CD8-positive, alpha-beta memory T cell (primary cell): ENCODE measurements around the gene IFI6. TPM values are rescaled to one million over a fixed set of nuclear protein-coding genes. Genes with fewer than 3 reads are reported as not detected.
A peak's percentile ranks its signal among the peaks of the same experiment; 100 is the strongest.

Experiments
- CTCF ChIA-PET: fragments of 350-600 bp; sonication (Branson Sonifier 250); formaldehyde crosslinking; loops from one replicate; lab custom pipeline; 2021; ENCODE audit warnings: antibody characterized with exemption; lab: Charles Lee
- POLR2A ChIA-PET: fragments of 350-600 bp; sonication (Branson Sonifier 250); formaldehyde crosslinking; loops from one replicate; lab custom pipeline; 2021; ENCODE audit warnings: antibody characterized with exemption; lab: Charles Lee
- DNase-seq, 5 donors: peaks; one replicate each; pipeline versions ENCODE4 v3.0.0 to v3.0.0-alpha.2; 2020 to 2022; ENCODE audit warnings: mixed read lengths in 1 of 5
- H3K27ac ChIP-seq: one replicate; pipeline ENCODE4 v1.7.0; 2013; ENCODE audit warnings: low read depth, mild to moderate bottlenecking, low read length, moderate library complexity
- H3K27me3 ChIP-seq: 2 replicates; pipeline ENCODE4 v1.7.0; 2013; ENCODE audit warnings: low read length, mild to moderate bottlenecking; ENCODE audit not compliant: insufficient read depth, poor library complexity, severe bottlenecking
- H3K36me3 ChIP-seq: 2 replicates; pipeline ENCODE4 v1.7.0; 2013; ENCODE audit warnings: mild to moderate bottlenecking, low read length, moderate library complexity; ENCODE audit not compliant: insufficient read depth
- H3K4me1 ChIP-seq: 2 replicates; pipeline ENCODE4 v1.7.0; 2013; ENCODE audit warnings: mild to moderate bottlenecking, low read length, moderate library complexity; ENCODE audit not compliant: insufficient read depth
- H3K4me3 ChIP-seq: 2 replicates; pipeline ENCODE4 v1.7.0; 2013; ENCODE audit warnings: mild to moderate bottlenecking, low read length
- H3K9me3 ChIP-seq: 2 replicates; pipeline ENCODE4 v1.7.0; 2013; ENCODE audit warnings: mild to moderate bottlenecking, low read length
- H3K27ac Mint-ChIP-seq, 8 donors: one replicate each; pipeline ENCODE4 v1.8.0; 2020 to 2021; ENCODE audit warnings: mixed read lengths in 8 of 8, mild to moderate bottlenecking in 6 of 8, inconsistent platforms in 3 of 8, moderate library complexity in 3 of 8
- H3K27me3 Mint-ChIP-seq, 2 donors: one replicate each; pipeline ENCODE4 v1.8.0; 2020 to 2021; ENCODE audit warnings: mixed read lengths in 2 of 2, mild to moderate bottlenecking in 1 of 2, moderate library complexity in 1 of 2
- H3K36me3 Mint-ChIP-seq, 3 donors: one replicate each; pipeline ENCODE4 v1.8.0; 2020 to 2021; ENCODE audit warnings: mixed read lengths in 3 of 3, inconsistent platforms in 1 of 3, mild to moderate bottlenecking in 1 of 3
- H3K4me1 Mint-ChIP-seq, 3 donors: one replicate each; pipeline ENCODE4 v1.8.0; 2020 to 2021; ENCODE audit warnings: mixed read lengths in 3 of 3, inconsistent platforms in 1 of 3, mild to moderate bottlenecking in 1 of 3
- H3K4me3 Mint-ChIP-seq, 7 donors: one replicate each; pipeline ENCODE4 v1.8.0; 2020 to 2021; ENCODE audit warnings: mixed read lengths in 7 of 7, mild to moderate bottlenecking in 6 of 7, moderate library complexity in 4 of 7, inconsistent platforms in 2 of 7
- H3K9me3 Mint-ChIP-seq, 5 donors: one replicate each; pipeline ENCODE4 v1.8.0; 2020 to 2022; ENCODE audit warnings: mixed read lengths in 5 of 5, mild to moderate bottlenecking in 3 of 5, moderate library complexity in 2 of 5, inconsistent platforms in 1 of 5
- polyA plus RNA-seq: library from polyadenylated mRNA; unstranded; fragments of 300-500 nt; fragmentation: Illumina TruSeq; gene quantifications from one replicate; pipeline ENCODE4 v1.2.3, GENCODE V29; 2021
- total RNA-seq, 2 experiments: library from RNA; stranded (reverse); gene quantifications; one replicate each; pipeline ENCODE4 v1.2.3, GENCODE V29; 2021

IFI6 gene, protein sequence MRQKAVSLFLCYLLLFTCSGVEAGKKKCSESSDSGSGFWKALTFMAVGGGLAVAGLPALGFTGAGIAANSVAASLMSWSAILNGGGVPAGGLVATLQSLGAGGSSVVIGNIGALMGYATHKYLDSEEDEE
- total RNA-seq = 10 to 100 TPM; 10.7 to 12.3 TPM
- polyA plus RNA-seq = 161 TPM

DNA sequence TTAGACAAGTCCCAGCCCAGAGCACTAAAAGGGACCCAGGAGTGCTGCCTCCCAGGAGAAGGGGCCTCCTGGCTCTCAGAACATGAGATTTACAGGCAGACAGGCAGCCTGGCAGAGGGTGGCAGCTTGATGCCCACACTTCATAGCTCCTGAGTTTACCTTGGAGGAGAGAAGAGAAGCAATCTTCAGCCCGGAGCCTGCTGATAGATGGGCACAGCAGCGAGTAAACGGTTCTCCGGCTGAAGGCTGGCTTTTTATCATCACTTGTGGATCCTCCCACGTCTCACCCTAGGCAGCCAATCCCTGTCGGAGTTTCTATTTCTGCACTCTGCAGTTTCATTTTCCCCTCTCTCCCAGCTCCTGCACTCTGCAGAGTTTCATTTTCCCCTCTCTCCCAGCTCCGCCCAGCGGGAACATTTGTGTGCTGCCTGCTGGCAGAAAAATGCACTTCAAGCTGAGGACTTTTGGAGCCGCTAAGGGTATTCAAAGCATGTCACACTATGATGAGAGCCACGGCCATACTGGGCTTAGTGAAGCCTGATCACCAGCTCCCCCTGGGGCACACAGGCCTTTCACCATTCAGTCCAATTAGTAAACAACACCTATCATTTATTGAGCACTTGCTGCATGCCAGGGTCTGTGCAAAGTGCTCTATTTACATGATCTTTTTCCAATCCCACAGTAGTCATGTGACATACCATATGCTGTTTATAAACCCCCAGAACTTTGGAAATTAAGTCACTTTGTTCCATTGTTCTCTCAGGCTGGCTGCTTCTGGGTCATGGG lies at the start of gene IFI6:
Gene IFI6, minus strand, starts transcription at position 229 of the 786 bp plus-strand sequence. CDS start 2,878 bp downstream, outside the sequence.
- Histone ChIP-seq H3K4me3 (peak within 1 kb of the TSS; percentile 68), H3K27ac (peak within 1 kb of the TSS; percentile 70), H3K4me1 (peaks cover 29% of the 10 kb centered on the region), H3K36me3 (no peaks in the 10 kb centered on the region), H3K9me3 (no peaks in the 10 kb centered on the region), H3K27me3 (no peaks in the 10 kb centered on the region)
- Mint-ChIP-seq H3K36me3 (peaks cover 0 to 14% (median 3%) of the 10 kb centered on the region in 3 donors), H3K4me1 (peaks cover 33 to 38% (median 34%) of the 10 kb centered on the region in 3 donors), H3K9me3 (no peaks in the 10 kb centered on the region), H3K27ac (peak within 1 kb of the TSS; percentile 91 to 100 (median 98)), H3K27me3 (no peaks in the 10 kb centered on the region), H3K4me3 (peak within 1 kb of the TSS; percentile 89 to 98 (median 94))
- CTCF ChIA-PET = interaction anchor here (0.7 to 3.9 kb wide), 16 partner anchors 9 to 277 kb away, joined by 3 to 32 read pairs (median 4); partner anchors contain the start of genes AHDC1, FAM76A, STX12 and WASF2
- POLR2A ChIA-PET = interaction anchor here (0.5 to 1.6 kb wide), 9 partner anchors 9 to 248 kb away, joined by 3 to 12 read pairs (median 3); partner anchors contain the start of genes FAM76A and STX12
- DNase-seq = peak; percentile 64 to 84 (median 82)

DNA sequence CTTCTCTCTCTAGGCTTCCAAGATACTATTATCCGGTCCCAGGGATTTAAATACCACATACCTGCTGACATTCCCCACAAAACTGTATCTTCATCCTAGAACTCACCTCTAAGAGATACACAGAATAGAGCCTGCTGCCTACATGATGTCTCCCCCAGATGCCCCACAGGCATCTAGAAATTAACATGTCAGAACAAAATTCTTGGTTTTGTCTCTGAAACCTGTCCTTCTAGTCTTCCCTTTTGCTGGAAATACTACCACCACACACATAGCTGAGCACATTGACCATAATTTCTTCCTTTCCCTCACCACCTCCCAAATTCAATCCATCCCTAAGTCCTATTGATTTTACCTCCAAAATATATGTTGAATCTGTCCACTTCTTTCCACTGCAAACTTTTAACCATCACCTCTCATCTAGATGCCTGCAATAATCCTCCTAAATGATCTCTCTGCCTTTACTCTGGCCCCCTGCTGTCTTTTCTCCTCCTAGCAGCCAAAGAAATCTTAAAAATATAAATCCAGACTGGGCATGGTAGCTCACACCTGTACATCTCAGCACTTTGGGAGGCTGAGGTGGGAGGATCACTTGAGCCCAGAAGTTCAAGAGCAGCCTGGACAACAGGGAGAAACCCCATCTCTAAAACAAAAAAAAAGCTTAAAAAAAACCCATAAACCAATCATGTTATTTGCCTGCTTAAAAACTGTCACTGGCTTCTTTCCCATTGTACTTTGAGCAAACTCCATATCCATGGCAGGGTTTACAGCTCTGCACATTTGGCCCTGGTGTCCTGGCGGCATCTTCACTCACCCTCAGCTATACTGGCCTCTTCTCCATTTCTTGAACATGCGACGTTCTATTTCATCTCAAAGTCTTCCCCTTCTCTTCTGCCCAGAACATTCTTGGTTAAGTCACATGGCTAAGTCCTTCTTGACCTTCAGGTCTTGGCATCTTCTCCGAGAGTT lies 47.6 kb upstream of the IFI6 start:
- ChIA-PET CTCF (interaction anchor here (1.2 to 3.9 kb wide), 2 partner anchors 50 to 113 kb away, joined by 4 to 16 read pairs; no protein-coding TSS in a partner anchor), POLR2A (interaction anchor here (0.7 kb wide), 1 partner anchor 65 kb away, joined by 3 read pairs; no protein-coding TSS in a partner anchor)
- peak overlapping the region in 1 of 7 donors; percentile 10 for H3K4me3 Mint-ChIP-seq
- Histone ChIP-seq H3K9me3 (no peaks in the 10 kb centered on the region), H3K4me3 (no peak overlapping the region), H3K27ac (no peak overlapping the region), H3K36me3 (no peaks in the 10 kb centered on the region), H3K27me3 (no peaks in the 10 kb centered on the region), H3K4me1 (no peaks in the 10 kb centered on the region)
- peaks cover 0 to 10% (median 6%) of the 10 kb centered on the region in 5 donors for H3K9me3 Mint-ChIP-seq
- peak in 1 of 5 donors; percentile 7 for DNase-seq
- peaks cover 0 to 1% (median under 1%) of the 10 kb centered on the region in 3 donors for H3K4me1 Mint-ChIP-seq
- H3K27ac Mint-ChIP-seq = no peak overlapping the region
- peaks cover 20 to 29% of the 10 kb centered on the region in 2 donors for H3K27me3 Mint-ChIP-seq
- H3K36me3 Mint-ChIP-seq = peaks cover 0 to 12% (median 2%) of the 10 kb centered on the region in 3 donors

DNA sequence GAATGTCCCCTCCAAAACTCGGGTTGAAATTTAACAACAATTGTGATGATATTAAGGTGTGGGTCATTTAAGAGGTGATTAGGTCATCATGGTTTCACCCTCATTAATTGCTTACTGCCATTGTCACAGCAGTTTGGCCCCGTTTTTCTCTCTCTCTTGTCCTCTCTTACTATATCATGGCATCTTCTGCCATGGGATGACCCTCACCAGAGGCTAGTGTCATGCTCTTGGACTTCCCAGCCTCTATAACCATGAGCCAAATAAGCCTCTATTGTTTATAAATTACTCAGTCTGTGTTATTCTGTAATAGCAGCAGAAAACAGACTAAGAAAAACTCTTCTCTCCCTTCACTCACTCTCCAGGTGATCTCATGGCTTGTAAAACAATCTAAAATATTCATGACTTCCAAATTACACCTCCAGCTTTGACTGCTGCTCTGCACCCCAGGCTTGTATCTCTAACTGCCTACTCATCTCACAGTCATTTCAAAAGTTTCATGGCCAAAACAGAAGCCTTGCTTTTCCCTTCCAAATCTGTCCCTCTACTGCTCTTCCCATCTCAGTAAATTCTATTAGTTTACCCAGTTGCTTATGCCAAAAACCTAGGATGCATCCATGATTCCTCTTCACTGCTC lies 44.4 kb upstream of the IFI6 start:
- no peak overlapping the region for H3K27ac Mint-ChIP-seq
- Histone ChIP-seq H3K27me3 (no peaks in the 10 kb centered on the region), H3K9me3 (no peaks in the 10 kb centered on the region), H3K27ac (no peak overlapping the region), H3K4me3 (no peak overlapping the region), H3K36me3 (no peaks in the 10 kb centered on the region), H3K4me1 (no peaks in the 10 kb centered on the region)
- H3K4me1 Mint-ChIP-seq = no peaks in the 10 kb centered on the region
- H3K9me3 Mint-ChIP-seq = peaks cover 0 to 10% (median 6%) of the 10 kb centered on the region in 5 donors
- POLR2A ChIA-PET = no interaction called here
- CTCF ChIA-PET = no interaction called here
- peaks cover 20 to 44% of the 10 kb centered on the region in 2 donors for H3K27me3 Mint-ChIP-seq
- no peak overlapping the region for H3K4me3 Mint-ChIP-seq
- DNase-seq = no peak
- H3K36me3 Mint-ChIP-seq = peaks cover 0 to 16% (median 2%) of the 10 kb centered on the region in 3 donors

DNA sequence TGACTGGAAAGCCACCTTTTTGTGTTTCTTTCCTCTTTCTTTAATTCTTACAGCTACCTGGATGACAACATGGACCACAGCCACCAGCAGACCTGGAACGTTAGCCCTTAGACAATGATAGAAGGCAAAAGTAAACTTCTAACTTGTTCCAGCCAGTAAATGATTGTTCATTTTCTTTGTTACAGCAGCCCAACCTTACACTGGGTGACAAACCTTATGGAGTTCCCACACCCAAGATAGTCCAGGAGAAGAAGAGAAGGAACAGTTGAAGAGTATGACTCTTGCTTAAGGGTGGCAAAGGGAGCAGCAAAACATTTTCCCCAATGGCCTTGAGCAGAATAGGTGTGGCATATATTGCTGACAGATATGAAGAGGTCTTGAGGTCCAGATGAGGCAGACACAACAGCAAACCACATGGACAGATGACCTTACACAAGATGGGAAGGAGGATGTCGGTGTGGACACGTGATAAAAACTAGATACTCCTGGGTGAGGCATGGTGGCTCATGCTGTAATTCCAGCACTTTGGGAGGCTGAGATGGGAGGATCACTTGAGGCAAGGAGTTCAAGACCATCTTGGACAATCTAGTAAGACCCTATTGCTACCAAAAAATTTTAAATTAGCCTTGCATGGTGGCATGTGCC lies 42.0 kb upstream of the IFI6 start:
- H3K9me3 Mint-ChIP-seq = peaks cover 0 to 10% (median 6%) of the 10 kb centered on the region in 5 donors
- Histone ChIP-seq H3K36me3 (no peaks in the 10 kb centered on the region), H3K27me3 (no peaks in the 10 kb centered on the region), H3K4me3 (no peak overlapping the region), H3K4me1 (no peaks in the 10 kb centered on the region), H3K9me3 (no peaks in the 10 kb centered on the region), H3K27ac (no peak overlapping the region)
- POLR2A ChIA-PET = no interaction called here
- H3K4me1 Mint-ChIP-seq = no peaks in the 10 kb centered on the region
- CTCF ChIA-PET = no interaction called here
- peaks cover 20 to 39% of the 10 kb centered on the region in 2 donors for H3K27me3 Mint-ChIP-seq
- peak overlapping the region in 1 of 8 donors; percentile 51 for H3K27ac Mint-ChIP-seq
- no peak for DNase-seq
- H3K4me3 Mint-ChIP-seq = no peak overlapping the region
- H3K36me3 Mint-ChIP-seq = peaks cover 0 to 16% (median 2%) of the 10 kb centered on the region in 3 donors

DNA sequence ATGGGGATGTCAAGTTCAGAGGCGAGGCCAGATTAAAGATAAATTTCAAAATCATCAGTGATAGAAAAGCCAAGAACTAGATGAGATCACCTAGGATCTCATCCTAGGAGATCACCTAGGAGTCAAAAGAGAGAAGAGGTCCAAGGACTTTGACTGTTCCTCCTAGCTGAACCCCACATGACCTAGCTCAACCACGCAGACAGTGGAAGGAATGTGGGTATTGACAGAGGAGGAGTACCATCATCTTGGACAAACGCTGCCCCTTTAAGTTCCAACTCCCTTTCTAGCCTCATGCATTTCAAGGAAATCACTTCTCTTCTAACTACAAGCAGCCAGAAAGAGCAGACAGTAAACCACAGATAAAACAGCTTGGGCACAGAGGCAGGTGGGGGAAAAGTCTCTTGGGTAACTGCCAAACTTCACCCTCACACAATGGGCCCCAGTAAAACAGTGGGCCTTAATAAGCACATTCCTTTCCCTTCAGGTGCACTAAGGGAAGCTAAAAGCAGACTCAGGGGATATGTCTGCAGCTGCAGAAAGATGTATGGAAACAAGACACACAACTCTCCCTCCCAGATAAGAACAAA lies 41.2 kb upstream of the IFI6 start:
- Histone ChIP-seq H3K4me1 (no peaks in the 10 kb centered on the region), H3K36me3 (no peaks in the 10 kb centered on the region), H3K9me3 (no peaks in the 10 kb centered on the region), H3K4me3 (no peak overlapping the region), H3K27me3 (no peaks in the 10 kb centered on the region), H3K27ac (no peak overlapping the region)
- H3K27me3 Mint-ChIP-seq = peaks cover 20 to 45% of the 10 kb centered on the region in 2 donors
- H3K4me1 Mint-ChIP-seq = no peaks in the 10 kb centered on the region
- DNase-seq = no peak
- no peak overlapping the region for H3K4me3 Mint-ChIP-seq
- ChIA-PET POLR2A (no interaction called here), CTCF (no interaction called here)
- no peak overlapping the region for H3K27ac Mint-ChIP-seq
- peaks cover 0 to 10% (median 6%) of the 10 kb centered on the region in 5 donors for H3K9me3 Mint-ChIP-seq
- H3K36me3 Mint-ChIP-seq = peaks cover 0 to 16% (median 2%) of the 10 kb centered on the region in 3 donors

DNA sequence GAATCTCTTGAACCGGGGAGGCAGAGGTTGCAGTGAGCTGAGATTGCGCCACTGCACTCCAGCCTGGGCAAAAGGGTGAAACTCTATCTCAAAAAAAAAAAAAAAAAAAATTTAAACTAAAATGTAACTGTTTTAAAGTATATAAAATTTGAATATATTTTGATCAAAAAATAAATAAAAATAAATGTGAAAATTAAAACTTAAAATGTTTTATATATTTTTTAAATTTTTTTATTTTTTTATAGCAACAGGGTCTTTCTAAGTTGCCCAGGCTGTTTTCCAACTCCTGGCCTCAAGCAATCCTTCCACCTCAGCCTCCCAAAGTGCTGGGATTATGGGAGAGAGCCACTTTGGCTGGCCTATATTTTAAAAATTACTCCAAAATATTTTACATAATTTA lies 38.6 kb upstream of the IFI6 start:
- ChIA-PET POLR2A (no interaction called here), CTCF (interaction anchor here (0.7 kb wide), 1 partner anchor 44 kb away, joined by 3 read pairs; no protein-coding TSS in a partner anchor)
- H3K4me1 ChIP-seq = no peaks in the 10 kb centered on the region
- Mint-ChIP-seq H3K27ac (no peak overlapping the region), H3K4me3 (no peak overlapping the region), H3K4me1 (no peaks in the 10 kb centered on the region), H3K36me3 (peaks cover 0 to 4% (median 1%) of the 10 kb centered on the region in 3 donors), H3K27me3 (peaks cover 4 to 29% of the 10 kb centered on the region in 2 donors), H3K9me3 (no peaks in the 10 kb centered on the region)
- H3K36me3 ChIP-seq = no peaks in the 10 kb centered on the region
- H3K9me3 ChIP-seq = no peaks in the 10 kb centered on the region
- H3K27ac ChIP-seq = no peak overlapping the region
- H3K4me3 ChIP-seq = no peak overlapping the region
- H3K27me3 ChIP-seq = no peaks in the 10 kb centered on the region
- DNase-seq = no peak
